AG20443 (cell line): ENCODE data around the gene ZDHHC3.
"Not testable (repeated sequence)": the region's sequence is repeated elsewhere in the genome, so short reads cannot be mapped to it uniquely, and the experiment has no call there.

Source experiments
- DNase-seq: peaks from one replicate; pipeline ENCODE4 v3.0.0; 2012; ENCODE audit warnings: low spot score, mixed read lengths

The ZDHHC3 gene

DNA sequence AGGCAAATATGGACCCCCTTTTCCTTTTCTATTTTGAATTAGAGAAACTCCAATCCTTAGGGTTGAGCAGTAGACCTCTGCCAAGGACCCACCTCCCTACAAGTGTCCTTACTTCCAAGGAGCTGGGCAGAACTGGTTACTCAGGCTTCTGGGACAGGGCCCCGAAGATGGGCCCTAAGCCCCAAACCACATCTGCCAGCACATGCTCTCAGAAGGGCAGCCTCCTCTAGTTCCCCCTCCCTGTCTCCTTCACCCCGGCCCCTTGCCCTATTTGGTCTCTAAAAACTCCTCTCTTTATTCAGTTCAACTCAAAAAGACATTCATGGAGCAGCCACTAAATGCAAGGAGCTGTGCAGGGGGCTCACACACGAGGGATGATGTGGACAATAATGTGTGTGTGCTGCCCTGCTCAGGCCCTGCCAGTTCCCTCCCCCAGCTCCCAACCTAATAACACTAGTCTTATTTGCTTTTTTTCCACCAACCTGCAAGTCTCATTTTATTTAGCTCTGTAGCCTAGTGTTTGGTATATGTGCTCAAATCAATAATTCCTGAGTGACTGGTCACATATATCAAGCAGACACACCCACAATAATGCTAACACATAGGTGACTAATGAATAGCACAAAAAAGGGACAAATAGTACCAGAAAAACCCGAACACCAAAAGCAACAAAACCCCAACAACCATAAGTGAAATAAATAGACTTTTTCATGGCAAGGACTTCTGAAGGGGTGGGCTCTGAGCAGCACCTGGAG is 12.2 kb downstream of the ZDHHC3 start:
- DNase-seq = no peak

DNA sequence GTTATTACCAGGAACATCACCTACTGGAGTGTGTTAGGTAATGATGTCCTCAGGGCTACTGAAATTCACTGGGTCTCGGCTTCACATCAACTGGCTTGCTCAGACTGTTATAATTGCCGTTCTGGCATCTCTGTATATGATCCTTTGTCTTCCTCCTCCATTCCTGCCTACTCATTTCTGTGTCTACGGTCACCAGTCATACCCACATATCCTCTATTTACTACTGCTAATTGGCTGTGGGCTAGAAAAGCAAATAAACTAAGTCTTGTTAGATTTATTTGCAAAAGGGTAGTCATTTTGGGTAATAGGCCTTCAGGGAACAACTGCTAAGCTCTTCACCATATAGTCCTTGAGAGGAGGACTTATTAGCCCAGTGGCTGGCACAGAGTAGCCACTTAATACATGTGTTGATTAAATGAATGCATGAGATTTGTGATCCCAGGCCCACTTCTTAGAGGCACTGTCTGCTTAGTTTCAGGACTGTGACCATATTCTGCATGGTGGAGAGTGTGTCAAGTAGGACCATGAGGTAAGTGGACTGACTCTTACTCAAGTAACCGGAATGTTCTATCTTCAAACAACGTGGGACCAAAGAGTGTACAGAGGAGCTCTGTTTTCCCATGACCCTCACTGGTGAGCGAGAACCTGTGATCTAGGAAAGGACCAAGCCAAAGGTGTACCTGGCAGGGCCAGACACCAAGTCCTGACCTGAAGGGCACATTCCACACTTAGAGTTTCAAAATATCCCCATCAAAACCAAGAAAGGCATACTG is 13.2 kb downstream of the ZDHHC3 start:
- no peak for DNase-seq

DNA sequence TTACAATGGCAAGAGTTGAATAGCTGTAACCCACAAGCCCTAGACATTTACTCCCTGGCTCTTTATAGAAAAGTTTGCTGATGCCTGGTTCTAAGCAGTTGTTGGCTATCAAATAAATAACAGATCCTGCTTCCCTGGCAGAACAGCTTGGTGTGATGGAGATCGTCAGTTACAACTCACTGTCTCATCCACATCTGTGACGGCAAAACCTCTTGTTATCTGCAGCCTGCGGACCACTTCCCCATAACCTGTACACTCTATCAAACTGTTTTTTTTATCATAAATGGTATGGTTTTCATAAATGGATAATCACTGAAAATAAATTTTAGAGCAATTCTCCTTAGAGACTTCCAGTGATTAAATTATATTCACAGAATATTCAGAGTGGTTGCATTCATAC is 14.1 kb downstream of the ZDHHC3 start:
- DNase-seq = no peak

DNA sequence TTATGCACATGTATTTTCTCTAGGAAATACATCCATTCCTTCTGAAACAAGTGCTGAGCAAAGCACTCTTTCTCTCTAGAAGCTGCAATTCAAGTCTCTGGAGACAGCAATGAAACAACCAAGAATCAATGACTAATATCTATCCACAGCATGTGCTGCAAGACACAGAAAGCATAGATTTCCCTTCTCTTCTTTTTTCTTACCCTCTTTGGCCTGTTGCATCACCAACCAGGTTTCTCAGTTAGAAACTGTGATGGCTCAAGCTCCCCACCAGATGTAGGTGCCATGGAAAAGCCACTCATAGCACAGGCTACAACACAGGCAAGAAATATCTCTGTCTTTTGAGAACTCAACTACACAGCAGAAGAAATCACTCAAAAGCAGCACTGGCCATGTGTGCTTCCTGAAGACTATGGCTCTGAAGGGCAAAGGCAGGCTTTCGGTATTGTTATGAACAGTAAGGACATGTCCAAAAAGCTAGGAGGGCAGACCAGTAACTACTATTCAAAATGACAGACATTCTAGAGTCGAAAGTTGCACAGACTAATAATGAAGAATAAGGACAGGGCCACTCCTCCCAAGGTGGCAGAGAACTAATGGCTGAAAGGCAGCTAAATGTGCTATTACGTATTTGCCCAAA is 15.5 kb downstream of the ZDHHC3 start:
- DNase-seq = no peak

DNA sequence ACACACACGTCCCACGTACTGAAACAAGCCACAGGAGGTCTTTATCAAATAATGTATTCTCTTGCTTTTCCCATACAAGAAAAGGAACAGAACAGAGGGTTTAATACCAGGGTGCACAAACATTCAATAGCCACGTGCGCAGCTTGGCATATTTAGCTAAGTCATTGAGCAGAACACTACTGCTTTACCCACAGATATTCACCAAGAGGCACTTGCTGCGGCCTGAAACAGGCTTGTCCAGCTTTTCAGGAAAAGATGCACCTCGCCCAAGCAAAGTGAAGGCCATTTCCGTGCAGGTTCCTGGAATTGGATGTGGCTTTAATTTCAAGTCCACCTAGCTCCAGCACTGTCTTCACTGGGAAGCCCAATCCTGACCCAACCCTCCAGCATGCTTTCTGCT is 17.6 kb downstream of the ZDHHC3 start:
- DNase-seq = no peak

DNA sequence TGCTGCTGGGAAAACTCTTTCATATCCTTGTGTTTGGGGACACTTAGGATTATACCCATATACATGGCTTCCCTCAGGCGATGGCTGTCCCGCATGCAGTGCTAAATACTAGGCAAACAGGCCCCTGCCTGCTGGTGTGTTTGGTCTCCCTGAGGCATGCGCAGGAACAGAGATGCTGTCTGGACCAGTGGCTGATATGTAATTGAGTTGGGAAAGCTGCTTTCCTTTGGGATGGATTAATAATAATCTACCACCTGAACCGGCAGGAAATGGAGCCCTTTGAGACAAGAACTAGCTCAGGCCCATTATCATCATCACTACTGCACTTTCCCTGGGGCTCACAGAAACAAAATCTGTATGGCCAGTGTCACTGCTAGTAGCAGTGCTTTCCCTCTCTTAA is 18.0 kb downstream of the ZDHHC3 start:
- DNase-seq = no peak

DNA sequence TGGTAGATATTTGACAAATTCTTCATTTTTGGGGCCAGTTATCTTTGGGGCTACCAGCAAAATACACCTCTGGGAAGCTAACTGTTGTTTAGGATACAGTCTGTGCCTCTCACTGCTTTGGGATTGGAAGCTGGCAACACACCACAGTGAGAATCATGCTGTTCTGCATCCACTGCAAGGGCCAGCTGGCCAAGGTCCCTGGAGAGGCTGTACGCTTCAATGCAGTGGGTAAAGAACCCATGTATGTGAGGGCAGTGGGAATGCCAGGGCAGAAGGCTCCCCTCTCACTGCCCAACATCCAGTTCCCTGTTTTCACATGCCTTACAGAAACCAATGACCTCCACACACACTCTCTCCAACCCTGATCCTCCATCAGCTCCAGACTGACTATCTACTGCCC is 20.1 kb downstream of the ZDHHC3 start:
- no peak for DNase-seq

DNA sequence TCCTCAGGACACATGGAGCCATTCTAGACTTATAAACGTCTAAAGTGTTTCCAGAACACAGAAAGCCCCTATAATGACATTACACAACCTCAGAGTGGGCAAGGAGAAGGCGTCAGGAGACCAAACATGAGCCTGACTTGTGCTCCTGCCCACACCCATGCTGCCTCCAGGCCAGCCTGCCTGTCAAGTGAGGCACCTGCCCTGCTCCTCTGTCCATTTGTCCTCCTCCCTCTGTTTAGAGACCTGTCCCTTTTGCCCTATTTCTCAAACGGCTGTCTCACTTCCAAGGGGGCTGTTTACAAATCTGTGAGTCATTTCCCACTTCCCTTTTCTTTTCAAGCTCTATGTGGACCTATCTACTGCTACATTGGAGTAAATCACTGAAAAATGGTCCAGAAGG is 21.0 kb downstream of the ZDHHC3 start:
- DNase-seq = no peak

DNA sequence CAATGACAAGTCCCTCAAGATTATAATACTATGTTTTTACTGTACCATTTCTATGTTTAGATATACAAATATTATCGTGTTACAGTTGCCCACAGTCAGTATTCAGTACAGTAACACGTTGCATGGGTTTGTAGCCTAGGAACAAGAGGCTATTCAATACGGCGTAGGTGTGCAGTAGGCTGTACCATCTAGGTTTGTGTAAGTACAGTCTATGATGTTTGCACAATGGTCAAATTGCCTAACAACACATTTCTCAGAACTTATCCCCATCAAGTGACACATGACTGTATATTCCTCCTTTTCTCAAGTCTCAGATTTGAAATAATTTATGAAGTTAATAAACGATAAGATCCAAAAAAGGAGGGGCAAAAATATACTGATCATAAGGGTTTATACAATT is 21.7 kb downstream of the ZDHHC3 start:
- DNase-seq = no peak

DNA sequence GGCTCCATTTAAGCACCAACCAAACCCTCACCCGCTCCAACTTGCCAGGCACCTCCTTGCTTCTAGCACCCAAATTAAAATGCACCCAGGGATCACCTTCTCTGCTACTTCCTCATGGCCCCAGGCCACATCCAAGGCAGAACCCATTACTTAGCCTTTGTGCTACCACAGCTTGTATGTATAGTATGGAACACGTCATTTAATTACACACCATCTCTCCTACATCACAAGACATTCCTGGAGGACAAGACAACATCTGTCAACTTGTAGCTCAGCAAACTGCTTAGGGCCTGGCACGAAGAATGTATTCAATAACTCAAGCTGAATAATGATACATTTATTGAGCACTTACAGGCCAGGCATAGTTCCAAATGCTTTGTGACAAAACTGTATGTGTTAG is 23.3 kb downstream of the ZDHHC3 start:
- DNase-seq = no peak

DNA sequence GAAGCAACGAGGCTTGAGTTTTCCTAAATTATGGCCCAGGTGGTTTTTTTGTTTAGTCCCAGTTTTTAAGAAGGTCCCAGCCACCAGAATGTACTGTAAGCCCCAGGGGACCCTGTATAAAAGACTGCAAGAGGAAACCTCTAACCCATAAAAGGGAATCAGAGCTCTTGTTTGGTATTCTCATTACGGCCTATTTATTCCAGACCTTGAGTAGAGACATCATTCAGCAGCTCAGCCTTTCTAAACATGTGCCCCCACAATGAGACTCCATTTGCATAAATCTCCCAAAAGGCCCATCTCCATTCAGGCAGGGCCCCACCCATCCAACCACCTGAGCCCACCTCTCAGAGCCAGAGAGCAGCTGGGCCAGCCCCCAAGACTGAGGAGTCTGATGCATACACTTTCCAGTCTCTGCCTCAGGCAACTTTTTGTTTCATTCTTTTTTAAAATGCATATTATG is 25.7 kb downstream of the ZDHHC3 start:
- no peak for DNase-seq

DNA sequence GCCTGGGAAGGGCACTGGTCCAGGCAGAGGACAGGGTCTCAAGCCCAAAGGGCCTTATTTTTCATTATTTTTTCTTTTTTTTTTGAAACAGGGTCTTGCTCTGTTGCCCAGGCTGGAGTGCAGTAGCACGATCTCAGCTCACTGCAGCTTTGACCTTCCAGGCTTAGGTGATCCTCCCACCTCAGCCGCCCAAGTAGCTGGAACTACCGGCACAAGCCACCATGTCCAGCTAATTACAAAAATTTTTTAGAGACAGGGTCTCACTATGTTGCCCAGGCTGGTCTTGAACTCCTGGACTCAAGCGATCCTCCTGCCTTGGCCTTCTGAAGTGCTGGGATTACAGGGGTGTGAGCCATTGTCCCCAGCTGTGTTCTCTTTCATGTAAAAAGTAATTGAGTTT is 26.2 kb downstream of the ZDHHC3 start:
- not testable (repeated sequence) for DNase-seq

DNA sequence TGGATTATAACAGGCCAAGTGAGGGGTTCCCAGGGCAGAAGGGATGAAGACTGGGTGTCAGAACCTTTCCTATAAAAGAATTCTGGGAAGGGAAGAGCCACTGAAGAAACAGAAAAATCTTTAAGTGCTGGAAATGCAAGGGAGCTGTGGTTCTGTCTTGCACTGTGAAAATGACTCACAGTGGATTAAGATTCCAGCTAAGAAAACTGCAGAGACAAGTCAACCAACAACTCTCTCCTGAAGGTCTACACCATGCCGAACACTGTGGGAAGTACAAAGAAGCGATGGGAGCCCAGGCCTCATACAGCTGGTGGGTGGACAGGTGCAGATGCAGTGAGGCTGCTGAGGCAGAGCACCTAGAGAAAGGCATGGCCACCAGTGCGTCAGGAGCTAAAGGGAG is 27.7 kb downstream of the ZDHHC3 start:
- no peak for DNase-seq

DNA sequence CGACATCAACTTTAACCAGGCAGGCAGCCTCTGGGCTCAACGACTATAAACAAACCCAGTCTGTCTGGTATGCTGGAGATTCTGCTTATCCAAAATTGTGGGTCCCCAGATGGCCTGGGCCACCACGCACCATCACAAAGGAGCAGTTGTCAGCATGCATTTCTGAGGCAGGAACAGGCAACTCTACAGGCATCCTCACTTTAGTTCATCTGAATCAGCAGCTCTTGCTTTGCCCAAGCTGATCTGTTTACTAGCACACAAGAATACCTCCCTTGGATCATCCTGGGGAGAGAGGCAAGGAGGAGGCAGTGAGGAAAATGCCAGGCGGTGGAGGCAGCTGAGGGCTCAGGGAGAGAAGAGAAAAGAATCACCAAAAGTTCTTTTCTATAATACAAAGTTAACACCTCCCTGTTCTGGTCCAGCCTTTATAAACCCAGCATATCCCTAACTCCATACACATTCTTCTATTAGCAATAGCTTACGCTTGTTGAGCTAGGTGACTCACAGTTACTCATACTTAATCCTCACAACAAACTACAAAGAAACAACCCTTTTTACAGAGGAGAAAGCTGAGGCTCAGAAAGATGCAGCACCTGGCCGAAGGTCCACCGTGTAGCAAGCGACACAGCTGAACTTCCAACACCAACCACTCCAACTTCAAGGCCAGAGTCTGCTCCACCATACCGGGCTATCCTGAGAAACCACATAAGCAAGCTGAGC is 33.6 kb downstream of the ZDHHC3 start:
- peak; percentile 62 for DNase-seq

DNA sequence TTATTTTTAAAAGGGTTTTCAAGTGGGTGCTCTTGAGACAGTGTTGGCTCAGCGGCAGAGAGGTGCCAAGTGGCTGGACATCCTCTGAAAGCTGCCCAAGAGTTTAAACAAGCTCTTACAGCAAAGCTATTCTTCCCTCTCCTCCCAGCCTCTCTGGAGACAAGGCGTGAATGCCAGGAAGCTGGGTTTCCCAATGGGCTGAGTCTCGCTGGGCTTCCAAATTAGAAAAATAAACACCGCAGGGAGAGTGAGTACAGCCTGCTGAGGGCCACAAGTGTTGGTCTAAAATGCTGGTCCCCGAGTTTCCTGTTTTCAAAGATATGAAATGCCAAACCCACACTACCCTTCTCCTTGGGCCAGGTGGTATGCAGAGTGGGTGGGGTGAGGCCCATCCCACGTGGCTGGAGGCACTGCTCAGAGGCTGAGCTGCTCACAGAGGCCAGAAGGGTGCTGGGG is 36.4 kb downstream of the ZDHHC3 start:
- DNase-seq = no peak

DNA sequence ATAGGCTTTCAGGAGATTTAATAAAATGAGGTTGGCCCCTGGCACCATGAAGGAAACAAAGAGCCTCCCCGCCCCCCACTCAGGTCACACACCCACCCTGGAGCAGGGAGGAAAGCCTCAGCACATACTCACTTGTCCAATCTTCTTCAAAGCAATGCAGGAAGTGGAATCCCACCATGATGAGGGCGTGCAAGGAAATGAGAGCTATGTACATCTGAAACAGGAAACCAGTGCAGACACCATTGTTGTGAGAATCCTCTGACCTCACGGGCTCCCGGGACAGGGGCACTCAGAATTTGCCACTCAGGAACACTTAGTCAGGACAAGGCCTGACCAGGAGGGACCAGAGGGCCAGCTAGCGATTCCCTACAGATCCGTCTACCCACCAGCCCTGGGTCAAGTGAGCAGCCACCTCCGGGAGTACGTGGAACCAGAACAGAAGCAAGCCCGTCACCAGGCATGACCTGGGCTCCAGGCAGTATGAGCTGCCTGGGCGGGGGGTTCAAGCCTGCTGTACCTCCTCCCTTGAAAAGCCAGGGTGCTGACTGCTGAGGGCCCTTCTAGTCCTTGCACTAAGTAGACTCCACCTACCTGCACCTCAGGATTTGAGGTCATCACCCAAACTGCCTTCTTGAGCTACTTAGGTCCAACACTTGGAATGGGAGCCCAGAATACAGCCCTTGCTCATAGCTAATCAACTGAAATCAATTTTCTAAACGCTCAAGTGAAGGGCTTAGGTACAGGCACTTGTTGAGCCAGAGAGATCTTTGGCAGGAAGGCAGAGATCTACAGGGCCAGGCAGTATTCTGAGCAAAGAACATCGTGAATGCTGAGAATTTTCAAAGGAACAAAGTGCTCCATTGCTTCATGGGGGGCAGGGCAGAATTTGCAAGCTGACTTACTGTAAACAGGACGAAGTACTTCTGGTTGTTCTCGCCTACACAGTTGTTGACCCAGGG is 42.7 kb downstream of the ZDHHC3 start:
- no peak for DNase-seq

DNA sequence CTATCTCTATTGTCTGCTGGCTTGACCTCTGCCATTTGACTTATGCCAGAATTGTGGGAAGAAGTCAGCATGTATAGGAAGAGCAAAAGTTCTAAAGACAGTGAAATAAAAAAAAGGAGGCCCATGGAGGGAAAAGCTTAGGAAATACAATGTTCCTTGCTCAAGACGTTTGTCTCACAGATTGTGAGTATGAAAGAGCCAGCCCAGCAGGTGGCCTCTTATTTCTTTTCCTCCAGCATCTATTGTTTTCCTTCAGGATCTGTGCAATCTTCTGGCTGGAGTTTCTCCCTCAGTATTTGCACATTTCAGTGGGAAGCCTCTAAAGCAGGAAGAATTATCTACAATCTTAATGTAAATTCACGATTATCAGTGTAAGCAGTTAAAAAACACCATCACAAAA is 43.7 kb downstream of the ZDHHC3 start:
- DNase-seq = no peak

DNA sequence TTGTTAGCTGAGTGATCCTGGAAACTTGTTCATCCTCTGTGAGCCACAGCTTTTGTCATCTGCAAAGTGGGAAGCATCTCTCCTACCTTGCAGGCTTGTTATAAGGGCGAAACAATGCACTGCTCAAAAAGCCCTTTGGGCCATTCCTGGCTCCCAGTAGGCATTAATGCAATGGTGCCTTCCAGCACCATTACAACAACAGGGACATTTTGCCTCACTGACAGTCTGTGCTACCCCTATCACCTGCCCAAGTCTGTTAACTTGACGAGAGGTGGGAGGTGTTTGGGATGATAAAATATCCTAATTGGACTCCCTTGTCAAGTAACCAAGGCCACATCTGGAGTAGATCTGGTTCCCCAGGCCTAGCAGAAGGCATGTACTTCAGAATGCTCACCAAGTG is 44.2 kb downstream of the ZDHHC3 start:
- no peak for DNase-seq

DNA sequence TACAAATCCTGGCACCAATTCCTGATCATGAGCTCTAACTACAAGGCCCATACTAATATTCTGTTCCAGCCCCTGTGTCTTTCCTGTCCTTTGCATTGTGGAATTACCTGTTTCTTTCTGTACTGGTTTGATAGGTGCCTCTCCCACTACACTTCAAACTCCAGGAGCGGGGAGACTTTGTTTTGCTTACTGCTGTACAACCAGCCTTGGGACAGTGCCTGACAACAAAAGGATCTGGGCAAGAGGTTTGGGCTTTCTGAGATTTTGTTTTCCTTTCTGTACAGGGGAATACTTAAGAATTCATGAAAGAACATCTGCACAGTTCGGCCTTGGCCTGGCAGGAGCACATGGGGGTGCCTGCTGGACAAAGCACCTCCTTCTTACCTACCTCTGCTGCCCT is 45.1 kb downstream of the ZDHHC3 start:
- no peak for DNase-seq

DNA sequence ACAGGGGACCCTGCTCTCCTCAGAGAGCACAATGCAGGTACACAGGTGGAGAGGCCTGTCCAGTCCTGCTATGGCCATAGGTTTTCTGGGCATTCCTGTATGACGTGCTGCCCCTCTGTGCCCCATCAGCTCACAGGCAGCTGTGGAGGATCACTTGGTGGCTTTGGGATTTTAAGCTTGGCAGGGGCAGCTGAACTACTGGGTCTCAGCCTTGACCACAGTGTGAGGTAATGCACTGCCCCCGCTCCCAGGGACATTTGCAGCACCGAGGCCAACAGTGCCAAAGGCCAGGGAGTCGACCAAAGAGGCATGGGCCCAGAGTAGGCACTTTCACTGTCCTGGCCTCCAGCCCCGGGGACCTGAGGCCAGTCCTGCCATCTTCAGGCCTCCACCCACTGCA is 46.2 kb downstream of the ZDHHC3 start:
- no peak for DNase-seq

DNA sequence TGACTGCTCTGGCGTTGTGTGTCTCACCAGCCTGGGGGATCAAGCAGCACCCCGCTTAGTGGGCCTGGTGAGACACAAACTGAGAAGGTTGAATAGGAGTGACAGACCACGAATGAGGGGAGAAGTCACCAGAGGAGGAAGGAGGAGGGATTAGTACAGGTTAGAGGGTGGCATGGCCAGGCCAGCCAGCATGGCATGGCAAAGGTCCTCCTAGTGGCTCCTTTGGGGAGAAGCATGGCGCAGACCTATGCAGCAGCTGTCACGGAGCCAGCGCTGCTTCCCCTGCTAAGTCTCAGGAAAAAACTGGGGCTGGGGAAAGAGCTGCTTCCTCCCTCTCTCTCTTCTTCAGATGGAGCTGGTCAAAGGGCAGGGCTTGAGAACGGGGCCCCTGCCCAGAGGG is 48.6 kb downstream of the ZDHHC3 start:
- DNase-seq = no peak
